ENCODE results near the gene CD163L1. TPM values are rescaled to one million over a fixed set of nuclear protein-coding genes. Genes with fewer than 3 reads are reported as not detected.

CD163L1 gene
- total RNA-seq, 4 donors from 2014 or later, result under 0.01 to 5.7 (median 3.8) TPM; not detected in 1

- Histone ChIP-seq H3K9me3 (no peaks in the 10 kb centered on the region), H3K27ac (no peak overlapping the region), H3K4me3 (no peak overlapping the region), H3K36me3 (no peaks in the 10 kb centered on the region), H3K27me3 (no peaks in the 10 kb centered on the region), H3K4me1 (no peaks in the 10 kb centered on the region)
- TF ChIP-seq CTCF (IDR thresholded peaks at IDR 0.05) (no peak), POLR2A (IDR thresholded peaks at IDR 0.05) (no peak)
- intact Hi-C loops (cut with DNase I; ENCODE audit: low total_unique reads), result no loop called here
- DNase-seq, result no peak
These were observed 74.7 kb downstream of the CD163L1 start for GRCh38 chr12:7369274-7369729.

- H3K36me3 ChIP-seq, result no peaks in the 10 kb centered on the region
- no peak for TF ChIP-seq POLR2A (IDR thresholded peaks at IDR 0.05)
- no peak for TF ChIP-seq CTCF (IDR thresholded peaks at IDR 0.05)
- intact Hi-C loops (cut with DNase I; ENCODE audit: low total_unique reads), result no loop called here
- no peaks in the 10 kb centered on the region for H3K9me3 ChIP-seq
- H3K4me1 ChIP-seq, result no peaks in the 10 kb centered on the region
- H3K27me3 ChIP-seq, result no peaks in the 10 kb centered on the region
- H3K4me3 ChIP-seq, result no peak overlapping the region
- no peak overlapping the region for H3K27ac ChIP-seq
- no peak for DNase-seq
These were observed 81.2 kb downstream of the CD163L1 start for GRCh38 chr12:7362734-7363133.

- H3K27me3 ChIP-seq, result no peaks in the 10 kb centered on the region
- H3K9me3 ChIP-seq, result no peaks in the 10 kb centered on the region
- TF ChIP-seq CTCF (IDR thresholded peaks at IDR 0.05) (no peak), POLR2A (IDR thresholded peaks at IDR 0.05) (no peak)
- intact Hi-C loops (cut with DNase I; ENCODE audit: low total_unique reads), result no loop called here
- H3K4me1 ChIP-seq, result no peaks in the 10 kb centered on the region
- DNase-seq, result no peak
- H3K27ac ChIP-seq, result no peak overlapping the region
- no peak overlapping the region for H3K4me3 ChIP-seq
- H3K36me3 ChIP-seq, result no peaks in the 10 kb centered on the region
These were observed 82.7 kb downstream of the CD163L1 start for GRCh38 chr12:7361265-7361664.

GRCh38 chr12:7354529-7354928 lies 89.4 kb downstream of the CD163L1 start:
- H3K36me3 ChIP-seq, result no peaks in the 10 kb centered on the region
- no peaks in the 10 kb centered on the region for H3K4me1 ChIP-seq
- TF ChIP-seq POLR2A (IDR thresholded peaks at IDR 0.05), result no peak
- no peak for TF ChIP-seq CTCF (IDR thresholded peaks at IDR 0.05)
- H3K9me3 ChIP-seq, result no peaks in the 10 kb centered on the region
- no peak overlapping the region for H3K4me3 ChIP-seq
- no peaks in the 10 kb centered on the region for H3K27me3 ChIP-seq
- DNase-seq, result no peak
- intact Hi-C loops (cut with DNase I; ENCODE audit: low total_unique reads), result no loop called here
- H3K27ac ChIP-seq, result no peak overlapping the region

- Histone ChIP-seq H3K27me3 (no peaks in the 10 kb centered on the region), H3K4me1 (no peaks in the 10 kb centered on the region), H3K4me3 (no peak overlapping the region), H3K9me3 (no peaks in the 10 kb centered on the region), H3K27ac (no peak overlapping the region), H3K36me3 (no peaks in the 10 kb centered on the region)
- no peak for DNase-seq
- intact Hi-C loops (cut with DNase I; ENCODE audit: low total_unique reads), result no loop called here
- TF ChIP-seq POLR2A (IDR thresholded peaks at IDR 0.05), result no peak
- TF ChIP-seq CTCF (IDR thresholded peaks at IDR 0.05), result no peak
These were observed 91.3 kb downstream of the CD163L1 start for GRCh38 chr12:7352661-7353060.
